Activated CD4-positive, alpha-beta T cell treated with anti-CD3 and anti-CD28 coated beads, Interleukin-2, amount 50 U/mL, for 4 hours (primary cell): ENCODE results near the gene ACSL6.

Experiments
- DNase-seq, 2 experiments: peaks; one replicate each; pipeline ENCODE4 v3.0.0-alpha.2; 2020

ACSL6 gene

DNA sequence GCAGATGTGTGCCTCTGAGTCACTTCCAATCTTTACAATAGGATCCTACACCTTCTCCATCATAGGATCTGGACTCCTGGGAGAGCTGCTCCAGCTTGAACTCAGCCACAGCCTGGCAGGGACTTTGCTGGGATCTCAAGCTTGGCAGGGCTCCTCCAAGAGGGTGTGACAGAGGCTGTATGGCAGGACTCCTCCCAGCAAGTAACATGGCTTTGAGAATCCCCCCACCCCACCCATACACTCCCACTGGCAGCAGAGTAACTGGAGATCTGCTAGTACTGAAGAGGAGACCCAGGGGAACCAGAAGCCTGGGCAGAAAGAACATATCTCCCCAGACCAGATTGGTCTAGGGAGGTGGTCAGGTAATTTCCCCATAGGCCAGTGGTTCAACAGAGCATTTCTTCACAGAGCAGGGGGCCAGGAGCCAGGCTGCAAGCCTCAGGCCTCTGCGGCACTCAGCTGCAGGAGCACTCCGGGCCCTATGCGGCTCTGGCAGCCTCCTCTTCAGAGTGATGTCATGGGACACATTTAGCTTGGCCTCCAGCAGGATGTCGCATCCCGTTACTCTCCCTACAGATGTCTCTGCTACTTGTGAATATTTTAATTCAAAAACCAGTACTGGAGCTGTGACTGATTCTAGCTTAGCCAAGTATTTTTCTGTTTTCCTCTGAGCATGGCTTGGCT lies 1.7 kb upstream of the ACSL6 start:
- DNase-seq = no peak

DNA sequence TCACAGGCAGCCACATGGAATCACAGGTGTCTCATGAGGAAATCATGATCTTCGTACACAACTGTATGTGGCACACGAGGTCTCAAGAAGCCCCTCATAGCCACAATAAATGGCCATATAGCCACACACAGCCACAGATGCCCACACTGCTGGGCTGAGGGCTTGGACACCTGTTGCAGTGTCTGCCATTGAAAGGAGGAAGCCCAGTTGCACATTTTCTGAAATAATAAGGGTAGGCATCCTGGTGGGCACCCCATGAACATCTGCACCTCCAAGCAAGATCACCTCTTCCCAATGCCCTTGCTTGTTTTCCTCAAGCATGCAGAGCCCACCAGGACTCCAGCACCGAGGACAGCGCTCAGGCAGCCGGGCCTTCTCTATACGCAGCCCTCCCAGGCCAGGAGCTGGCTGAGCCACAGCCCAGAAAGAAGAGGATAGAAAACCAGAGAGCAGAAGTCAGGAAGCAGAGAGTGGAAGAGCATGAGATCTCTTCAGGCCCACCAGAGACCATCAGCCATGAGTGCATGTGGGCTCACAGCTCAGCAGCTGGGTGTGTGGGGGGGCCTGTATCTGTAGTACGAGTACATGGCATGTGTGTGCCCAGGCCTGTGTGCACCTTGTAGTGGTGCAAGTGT lies 1.0 kb upstream of the ACSL6 start:
- no peak for DNase-seq

DNA sequence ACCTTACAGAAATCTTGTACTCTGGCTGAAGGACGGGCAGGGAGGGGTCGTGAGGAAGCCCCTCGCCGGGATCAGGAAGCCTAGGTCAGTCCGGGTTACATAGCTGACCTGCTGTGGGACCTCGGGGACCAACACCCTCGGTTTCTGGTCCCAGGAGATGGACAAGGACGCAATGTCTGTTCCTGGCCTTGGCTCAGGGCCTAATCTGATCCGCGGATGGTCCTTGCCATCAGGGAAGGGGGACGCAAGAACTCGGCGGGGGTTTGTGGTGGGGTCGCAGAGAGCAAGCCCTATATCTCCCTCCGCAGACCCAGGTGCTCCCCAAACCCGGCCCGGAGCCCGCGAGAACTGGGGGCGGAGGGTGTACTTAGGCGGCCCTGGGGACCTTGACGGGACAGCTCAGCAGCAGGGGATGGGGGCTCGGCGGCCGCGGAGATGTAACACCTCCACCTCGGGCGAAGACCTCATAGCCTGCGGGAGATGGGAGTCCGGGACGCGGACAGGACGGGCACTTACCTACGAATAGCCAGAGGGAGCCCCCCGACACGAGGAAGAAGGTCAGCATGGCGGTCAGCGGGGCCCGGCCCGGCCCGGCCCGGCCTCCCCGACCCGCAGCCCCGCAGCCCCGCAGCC lies 353 bp downstream of the ACSL6 start:
- DNase-seq = no peak

DNA sequence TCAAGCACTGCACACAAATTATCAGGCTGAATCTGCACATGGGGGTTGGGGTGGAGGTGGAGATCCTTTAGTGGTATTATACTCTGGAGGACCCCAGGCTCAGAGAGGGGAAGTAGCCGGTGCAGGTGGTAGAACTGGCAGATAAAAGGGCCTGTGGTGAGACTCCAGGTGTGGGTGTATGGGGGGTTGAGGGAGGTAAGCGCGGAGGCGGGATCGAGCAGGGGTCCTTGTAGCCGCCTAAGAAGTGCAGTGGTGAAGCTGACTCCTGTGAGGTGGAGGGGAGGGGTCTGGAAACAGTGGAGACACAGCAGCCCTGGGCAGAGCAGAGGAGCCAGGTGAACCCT lies 841 bp downstream of the ACSL6 start:
- no peak for DNase-seq

DNA sequence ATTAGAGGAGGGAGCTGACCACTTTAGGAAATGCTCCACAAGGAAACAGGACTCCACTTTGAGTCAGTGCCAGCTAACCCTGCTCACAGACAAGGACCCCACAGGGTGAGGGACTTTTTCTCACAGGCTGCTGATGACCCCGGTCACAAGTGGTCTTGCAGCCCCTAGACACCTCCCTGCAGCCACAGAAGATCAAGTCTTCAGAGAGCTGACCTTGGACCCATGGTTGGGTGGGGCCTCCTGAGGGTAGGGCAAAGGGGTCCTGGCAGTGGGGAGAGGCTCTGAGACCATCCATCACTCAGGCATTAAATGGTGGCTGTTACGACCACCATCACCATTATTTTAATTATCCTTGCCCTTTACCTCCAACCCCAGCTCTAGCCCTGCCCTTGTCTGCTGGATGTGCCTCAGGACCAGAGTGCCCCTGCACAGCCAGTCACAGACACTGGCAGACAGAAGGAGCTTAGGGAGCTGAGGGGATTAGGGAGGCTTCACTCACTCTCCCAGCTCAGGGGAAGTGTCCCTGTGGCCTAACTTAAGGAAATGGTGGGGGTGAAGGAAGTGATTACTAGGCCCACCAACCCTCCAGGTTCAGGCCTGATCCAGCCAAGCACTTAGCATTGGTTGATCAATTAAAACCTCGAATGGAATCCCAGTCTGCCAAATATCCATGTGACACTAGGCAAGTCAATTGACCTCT lies 1.6 kb downstream of the ACSL6 start:
- DNase-seq = no peak

DNA sequence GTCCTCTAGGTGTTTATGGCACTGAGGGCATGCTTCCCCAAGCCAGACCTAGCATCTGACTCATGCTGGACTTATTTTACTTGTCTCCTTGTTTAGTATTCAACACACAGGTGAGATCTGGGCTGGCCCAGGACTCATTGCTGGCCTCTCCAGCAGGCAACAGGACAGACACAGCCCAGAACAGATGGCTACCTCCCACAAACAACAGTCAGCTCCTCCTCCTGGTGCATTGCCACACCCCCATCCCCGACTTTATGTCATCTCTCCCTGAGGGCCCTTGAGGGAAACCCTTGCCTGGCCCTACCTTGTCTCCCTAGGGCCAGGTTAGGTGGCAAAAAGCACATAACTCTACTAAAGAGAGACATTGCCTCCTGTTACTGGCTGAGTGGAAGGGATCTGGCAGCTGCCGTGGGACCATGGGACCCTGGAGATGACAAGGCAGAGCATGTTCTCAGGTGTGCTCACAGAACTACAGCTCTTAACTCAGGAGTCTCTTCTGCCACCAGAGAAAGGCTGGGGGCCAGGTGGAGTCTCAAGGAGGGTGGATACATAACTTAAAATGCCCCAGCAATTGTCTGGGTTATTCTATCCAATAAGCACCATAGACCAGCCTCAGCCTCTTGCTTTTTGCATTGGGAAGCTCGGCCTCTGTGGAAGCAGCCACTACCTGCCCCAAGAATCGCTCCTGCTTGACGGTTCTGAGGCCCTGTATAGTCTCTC lies 2.3 kb downstream of the ACSL6 start:
- DNase-seq = no peak

DNA sequence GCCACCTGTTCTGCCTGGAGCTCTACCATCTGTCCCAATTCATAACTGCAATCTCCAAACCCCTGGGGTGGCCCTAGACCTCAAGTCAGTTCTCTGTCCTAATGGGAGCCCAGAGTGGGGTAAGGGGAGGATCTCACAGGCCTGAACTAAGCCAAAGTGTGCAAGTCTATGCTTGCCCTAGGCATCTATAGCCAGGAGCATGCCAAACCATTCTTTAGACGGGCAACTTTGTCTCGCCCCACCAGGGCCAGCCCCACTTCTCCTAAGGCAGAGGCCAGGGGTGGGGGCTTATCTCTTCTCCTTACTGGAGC lies 3.3 kb downstream of the ACSL6 start:
- DNase-seq = no peak

DNA sequence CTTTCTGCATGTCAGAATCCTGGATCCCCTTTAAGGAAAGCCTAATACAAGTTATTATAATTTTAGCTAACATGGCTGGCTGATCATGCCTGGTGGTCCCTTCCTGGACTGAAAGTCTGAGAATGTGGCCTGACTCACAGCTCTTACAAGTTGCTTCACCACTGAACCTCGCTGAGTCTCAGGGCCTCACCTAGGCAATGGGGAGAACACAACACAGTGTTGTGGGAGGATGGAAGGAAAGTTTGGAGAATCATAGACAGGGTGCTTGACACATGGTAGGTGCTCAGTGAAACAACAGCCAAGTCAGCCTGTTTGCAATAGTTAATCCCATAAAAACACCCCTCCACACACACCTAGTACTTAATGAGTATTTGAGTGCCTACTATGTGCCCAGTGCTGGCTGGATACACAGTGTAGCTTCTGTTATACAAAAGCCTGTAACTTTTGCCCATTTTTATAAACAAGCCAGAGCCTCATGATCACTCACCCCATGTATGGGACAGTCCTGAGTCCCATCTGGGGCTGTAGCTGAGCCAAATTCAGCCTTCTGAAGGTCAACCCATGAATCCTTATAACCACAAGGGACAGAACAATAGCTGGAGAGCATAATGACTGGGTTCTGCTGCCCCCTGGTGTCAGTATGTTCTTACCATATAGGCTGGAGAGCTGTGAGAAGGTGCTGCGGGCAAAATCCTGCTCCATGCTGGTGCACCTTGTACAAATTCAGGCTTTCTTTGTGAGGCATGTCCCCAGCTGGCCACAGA lies 3.9 kb downstream of the ACSL6 start:
- peak; percentile 76 to 78 for DNase-seq

DNA sequence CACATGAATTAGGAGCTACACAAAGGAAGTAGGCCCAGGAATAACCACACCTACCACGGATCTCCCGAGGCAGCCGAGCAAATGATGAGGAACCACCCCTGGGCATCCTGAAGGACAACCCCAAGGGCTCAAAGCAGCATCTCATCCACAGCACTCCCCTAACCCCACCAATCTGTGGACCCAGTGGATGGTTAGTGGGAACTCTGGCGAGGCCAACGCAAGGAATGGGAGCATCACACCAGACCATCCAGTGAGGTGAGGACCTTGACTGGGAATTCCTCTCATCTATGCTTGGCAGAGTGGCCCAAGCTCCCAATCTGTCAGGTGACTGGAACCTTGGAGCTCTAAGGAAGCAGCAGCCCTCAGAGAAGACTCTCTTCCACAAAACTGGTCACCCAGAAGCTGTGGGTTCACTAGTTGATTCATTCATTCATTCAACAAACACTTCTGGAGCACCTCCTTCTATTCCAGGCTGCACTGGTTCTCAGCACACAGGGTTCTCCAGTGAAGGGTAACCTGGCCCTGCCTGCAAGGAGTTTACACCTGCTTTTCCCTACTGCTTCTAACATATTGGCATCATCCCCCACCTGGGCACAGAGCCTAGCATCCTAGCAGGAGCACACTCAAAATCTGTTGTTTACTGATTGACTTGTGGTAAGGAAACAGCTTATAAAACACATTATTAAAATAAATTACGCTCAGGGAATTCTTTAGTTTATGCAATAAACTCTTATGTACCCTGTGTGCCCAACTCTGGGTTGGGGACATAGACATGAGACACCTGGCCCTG lies 4.9 kb downstream of the ACSL6 start:
- no peak for DNase-seq

DNA sequence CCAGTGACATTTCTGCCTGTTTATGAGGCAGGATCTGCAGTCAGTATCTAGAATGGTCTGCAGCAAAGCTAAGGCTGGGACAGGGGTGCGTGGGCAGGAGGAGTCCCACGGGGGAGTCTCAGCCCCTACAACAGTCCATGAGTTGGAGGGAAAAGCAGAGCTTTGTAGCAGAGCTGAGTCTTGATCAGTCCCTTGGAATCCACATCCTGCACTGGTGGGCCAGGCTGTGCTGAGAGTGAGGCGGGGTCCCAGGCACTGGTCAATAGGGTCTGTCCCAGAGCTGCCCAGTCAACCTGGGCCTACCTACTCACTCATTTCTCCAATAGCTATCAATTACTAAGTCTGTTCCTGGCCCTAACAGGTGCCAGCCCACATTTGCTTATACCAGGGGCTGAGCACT lies 5.9 kb downstream of the ACSL6 start:
- no peak for DNase-seq

DNA sequence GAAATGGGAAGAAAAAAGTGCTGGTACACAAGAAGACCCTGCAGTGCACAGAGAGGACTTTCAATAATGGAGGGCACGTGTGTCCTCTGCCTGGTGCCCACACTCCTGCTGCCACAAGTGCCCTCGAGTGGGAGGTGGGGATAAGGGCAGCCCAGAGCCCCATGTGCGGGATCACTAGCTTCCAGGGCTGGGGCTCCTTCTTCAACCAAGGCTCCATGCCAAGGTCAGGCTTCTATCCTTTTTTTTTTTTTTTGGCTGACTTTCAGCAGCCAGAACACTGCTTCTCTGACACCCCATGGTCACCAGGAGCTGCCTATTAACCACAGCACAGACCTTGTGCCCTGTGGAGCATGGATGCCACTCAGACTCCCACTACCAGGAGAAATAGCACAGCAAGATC lies 7.5 kb downstream of the ACSL6 start:
- DNase-seq = no peak

DNA sequence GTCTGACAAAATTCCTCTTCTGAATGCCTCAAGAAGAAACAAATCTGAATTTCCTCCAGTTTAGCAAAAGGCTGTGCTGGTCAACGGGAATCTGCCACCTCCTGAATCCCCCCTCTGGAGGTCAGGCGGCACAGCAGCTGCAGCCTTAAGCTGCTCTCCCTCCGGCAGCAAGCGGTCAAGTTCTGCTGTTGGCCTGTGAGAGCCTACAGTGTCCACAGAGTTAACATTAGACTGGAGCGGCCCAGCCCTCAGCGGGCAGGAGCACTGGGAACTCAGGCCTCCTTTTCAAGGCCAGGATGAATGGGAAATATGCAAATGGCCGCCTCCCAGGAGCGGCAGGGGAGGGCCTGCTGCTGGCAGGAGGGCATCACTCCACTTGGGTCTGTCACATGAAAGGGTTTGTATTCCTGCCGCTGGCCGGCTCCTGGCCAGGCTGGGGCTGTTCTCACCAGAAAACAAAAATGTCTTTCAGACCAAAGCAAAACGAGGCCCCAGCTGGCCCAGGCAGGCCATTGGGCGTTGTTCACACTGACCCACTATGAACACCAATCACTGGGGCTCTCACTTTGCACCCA lies 8.2 kb downstream of the ACSL6 start:
- DNase-seq = no peak

DNA sequence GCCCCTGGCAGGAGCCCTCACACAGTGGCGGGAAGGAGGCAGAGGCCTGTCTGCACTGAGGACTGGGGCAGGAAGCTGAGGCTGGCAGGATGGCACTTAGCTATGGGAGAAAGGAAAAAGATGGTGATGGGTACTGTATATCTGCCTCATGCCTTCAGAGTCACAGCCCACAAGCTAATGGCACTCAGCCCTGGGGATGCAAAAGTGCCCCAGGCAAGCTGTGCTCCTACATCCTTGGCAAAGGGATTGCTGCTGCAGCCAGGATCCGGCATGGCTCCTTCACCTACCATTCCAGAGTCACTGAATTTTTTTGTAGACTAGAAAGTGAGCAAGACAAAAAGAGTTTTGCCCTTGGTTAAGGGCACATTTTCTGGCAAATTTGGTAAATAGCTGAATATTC lies 8.7 kb downstream of the ACSL6 start:
- DNase-seq = no peak

DNA sequence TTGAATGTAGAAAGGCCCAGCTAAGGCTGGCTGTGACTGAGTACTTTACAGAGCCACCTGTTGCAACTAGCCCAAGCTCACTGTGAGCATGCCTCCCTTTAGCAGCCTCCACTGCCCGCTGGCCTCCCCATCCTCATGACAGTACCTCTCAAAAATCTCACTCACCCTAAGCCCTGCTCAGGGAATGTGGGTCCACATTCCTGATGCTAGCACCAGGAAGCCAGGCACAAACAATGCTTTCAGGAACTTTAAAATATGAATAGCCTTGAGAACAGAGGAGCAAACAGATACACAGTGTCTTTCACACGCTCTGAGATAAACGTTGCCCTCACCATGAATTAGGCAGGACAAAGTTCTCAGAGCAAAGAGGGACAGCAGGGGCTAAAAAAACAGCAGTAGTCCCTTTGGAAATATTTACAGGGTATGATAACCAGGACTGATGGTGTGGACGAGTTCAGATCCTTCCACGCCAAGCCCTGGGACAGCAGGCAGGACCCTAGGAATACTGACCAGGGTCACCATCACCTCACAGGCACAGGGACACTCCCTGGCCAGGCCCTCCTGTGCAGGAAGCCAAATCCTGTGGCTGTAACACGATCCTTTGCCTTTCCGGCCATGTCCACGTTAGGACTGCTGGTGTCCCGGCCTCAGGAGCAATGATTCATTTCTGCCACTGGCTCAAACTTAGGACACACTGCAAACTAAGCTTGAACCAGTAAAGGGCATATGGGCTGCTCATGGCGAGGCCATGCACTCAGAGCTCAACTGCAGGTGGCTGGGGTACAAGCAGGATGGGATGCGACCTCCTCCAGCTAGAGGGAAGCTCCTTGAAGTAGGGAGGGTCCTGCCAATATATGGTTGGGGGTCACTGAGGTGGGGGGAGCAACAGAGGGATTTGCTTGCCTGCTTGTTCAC lies 9.6 kb downstream of the ACSL6 start:
- DNase-seq = no peak

DNA sequence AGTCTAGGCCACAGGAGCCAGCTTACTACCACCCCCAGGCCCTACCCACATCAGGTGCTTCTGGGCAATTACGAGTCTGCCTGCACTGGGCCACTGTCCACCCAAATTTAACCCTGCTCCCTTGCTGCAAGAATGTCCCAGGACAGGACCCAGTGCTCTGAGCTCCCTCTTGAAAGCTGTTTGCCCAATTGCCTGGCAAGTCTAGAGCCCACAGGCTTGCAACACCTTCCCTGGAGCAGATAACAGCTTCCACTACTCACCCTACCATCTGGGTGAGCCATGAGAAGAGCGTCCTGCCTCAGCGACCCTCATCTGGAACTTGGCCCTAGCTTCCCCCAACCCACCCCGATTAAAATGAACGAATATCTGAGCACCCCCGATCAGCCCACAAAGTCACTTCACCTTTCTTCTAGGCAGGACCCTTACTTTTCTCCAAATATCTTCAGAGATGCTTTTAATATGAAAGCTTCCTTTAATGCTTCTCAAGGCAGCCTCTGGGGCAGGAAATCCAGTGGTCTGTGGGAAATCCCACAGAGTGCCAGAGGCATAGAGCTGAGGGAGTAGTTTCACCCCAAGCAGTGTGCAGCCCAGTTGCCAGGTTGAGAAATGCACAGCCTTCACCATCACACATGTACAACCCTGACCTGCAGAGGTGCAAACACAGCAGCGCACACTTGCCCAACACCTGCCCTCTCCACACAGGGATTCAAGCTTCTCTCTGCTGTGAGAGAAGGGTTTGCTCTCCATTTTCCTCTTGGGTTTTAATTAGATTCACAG lies 10.6 kb downstream of the ACSL6 start:
- DNase-seq = peak in 1 of 2 experiments; percentile 20

DNA sequence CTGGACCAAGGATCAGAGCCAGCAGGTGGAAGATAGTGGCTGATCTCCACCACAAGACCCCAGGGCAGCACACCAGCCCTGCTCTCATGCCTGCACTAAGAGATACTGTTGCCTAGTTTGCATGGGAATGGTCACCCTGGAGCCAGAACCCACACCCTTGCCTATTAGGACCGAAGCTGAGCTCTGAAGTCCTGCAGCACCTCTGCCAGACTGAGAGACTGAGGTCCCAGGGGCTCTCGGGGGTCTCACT lies 11.3 kb downstream of the ACSL6 start:
- DNase-seq = no peak

DNA sequence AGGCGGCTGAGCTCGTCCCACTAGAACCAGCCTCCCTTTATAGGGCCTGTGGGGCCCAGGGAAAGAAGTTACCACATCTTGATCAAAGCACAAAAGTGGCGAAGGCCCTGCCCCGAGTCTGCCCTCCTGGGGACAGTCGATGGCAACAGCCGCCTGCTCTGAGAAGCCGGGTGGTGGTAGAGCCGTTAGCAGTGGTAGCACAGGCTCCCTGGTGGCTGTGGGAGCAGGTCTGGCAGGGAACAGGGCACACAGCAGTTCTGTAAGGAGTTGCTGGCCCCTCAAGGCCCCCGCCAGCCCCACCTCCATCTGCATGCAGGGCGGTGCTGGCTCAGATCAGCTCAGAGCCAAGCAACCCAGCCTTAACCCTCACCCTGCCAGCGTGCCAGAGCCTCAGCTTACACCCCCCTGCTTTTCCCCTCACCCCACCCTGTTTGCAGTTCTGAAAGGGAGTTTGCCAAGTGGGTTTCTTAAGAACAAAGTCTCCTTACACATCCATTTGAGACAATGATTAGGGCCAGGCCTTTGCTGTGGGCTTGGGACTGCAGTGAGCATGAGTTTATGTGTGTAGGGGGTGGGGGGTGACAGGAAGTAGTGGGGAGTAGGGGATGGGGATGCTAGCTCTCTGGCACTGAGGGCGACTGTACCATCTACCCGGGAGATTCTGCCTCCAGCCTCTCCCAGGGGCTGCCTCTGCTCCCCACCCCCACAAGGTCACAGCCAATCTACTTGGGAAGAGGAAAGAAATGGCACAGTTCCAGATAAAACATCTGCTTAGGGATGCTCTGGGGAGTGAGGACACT lies 11.8 kb downstream of the ACSL6 start:
- DNase-seq = no peak

DNA sequence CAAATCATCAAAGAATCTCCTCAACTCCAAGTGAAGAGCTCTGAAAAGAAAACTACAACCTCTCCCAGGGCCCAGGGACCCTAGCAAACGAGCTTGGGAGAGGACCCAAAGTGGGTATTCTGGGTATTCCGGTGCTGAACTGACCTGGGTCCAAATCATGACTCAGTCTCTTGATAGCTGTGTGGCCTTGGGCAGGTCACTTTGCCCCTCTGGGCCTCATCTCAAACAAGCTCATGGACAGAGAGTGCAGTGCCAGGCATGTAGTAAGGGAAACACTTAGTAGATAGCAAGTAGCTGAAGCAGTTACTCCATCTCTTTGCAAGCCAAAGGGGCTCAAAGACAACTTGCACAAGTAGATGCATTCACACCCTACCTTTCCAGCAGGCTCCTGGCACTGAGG lies 12.4 kb downstream of the ACSL6 start:
- no peak for DNase-seq

DNA sequence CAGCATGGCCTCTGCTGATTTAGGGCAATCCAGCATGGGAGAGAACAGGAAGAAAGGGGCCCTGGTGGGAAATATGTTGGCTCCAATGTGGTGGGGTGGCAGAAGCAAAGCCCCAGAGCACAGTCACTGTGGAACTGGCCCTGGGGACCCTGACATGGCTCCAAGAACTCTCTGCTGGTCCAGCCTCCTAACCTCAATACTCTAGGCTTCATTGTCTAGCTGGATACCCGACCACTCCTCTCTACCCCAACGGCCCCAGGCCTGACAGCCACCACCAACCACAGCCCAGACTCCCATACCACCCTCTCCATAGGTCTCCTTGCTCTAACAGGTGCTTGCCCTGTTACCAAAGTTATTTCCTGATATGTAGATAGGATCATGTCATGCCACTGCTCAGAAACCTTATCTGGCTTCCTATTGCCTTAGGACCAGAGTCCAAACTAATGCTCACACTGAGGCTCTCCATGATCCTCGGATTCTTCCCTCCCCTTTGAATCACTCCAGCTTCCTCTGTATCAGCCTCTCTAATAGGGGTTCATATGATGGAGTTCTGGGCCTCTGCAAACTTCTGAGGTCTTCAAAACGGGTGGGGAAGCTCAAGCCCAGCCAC lies 12.9 kb downstream of the ACSL6 start:
- no peak for DNase-seq
